Astrocyte (in vitro differentiated cells and primary cell): ENCODE measurements around the gene DOCK1.

Experiments
- CTCF ChIP-seq: IDR thresholded peaks from 2 replicates; pipeline ENCODE4 v1.5.1; 2011; ENCODE audit warnings: low read depth, mild to moderate bottlenecking, inconsistent platforms, low read length, moderate library complexity; ENCODE audit not compliant: insufficient read depth
- EZH2 ChIP-seq: IDR thresholded peaks from 2 replicates; pipeline ENCODE4 v1.6.1; 2012; ENCODE audit warnings: mild to moderate bottlenecking, low read length, inconsistent platforms; ENCODE audit not compliant: insufficient read depth

GRCh38 chr10:127197154-127197432 is 291.9 kb downstream of the DOCK1 start:
- no peak for TF ChIP-seq CTCF
- no peak for TF ChIP-seq EZH2
